Activated naive CD8-positive, alpha-beta T cell treated with anti-CD3 and anti-CD28 coated beads, Interleukin-2, amount 50 U/mL, for 16 hours (primary cell): ENCODE measurements around the gene COL6A3.
"Not testable (repeated sequence)": the region's sequence is repeated elsewhere in the genome, so short reads cannot be mapped to it uniquely, and the experiment has no call there.

Experiments
- DNase-seq: peaks from one replicate; pipeline ENCODE4 v3.0.0-alpha.2; 2020; ENCODE audit warnings: low read depth, low spot score

The COL6A3 gene

GRCh38 chr2:237319086-237319820, 94.7 kb downstream of the COL6A3 start:
- no peak for DNase-seq

DNA sequence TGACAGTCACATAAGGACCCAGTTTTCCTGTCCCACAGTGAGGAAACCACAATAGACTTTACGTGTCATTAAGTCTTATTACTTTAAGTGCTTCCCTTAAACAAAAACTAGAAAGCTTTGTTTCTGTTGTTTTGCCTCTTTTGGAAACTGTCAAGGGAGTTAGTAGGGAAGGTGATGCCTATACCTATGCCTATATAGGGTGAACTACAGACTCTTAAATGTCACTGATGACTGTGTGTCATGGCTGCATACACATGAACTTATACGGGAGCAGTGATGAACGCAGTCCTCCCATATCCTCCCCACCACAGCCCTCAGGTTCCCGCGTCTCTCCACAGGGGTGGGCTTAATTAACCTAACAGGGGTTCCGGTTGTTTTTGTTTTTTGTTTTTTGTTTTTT, 97.6 kb downstream of the COL6A3 start:
- DNase-seq, result no peak

- DNase-seq, result no peak
Measured at GRCh38 chr2:237315829-237316225, 98.1 kb downstream of the COL6A3 start.

GRCh38 chr2:237315170-237315828, 98.7 kb downstream of the COL6A3 start:
- DNase-seq, result no peak

DNA sequence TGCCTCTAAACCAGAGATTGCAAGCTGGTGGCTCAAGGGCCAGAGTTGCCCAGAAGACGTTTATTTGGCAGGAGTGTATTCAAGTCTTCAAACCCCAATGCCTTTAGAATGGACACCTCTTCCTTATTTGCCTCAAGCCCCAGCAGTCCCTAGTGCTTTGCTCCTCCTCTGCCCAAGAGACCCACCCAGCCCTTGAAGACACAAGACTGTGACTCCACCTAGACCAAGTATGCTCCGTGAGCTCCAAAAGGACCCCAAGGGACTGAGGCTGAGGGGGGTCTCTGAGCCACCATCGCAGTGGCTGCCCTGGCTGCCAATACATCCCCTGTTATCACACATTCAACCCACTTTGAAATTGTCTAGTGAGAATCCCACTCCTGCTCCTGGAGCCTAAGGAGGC, 99.3 kb downstream of the COL6A3 start:
- DNase-seq, result no peak

GRCh38 chr2:237314198-237314597, 99.8 kb downstream of the COL6A3 start:
- no peak for DNase-seq

GRCh38 chr2:237312021-237312755, 101.8 kb downstream of the COL6A3 start:
- no peak for DNase-seq

DNA sequence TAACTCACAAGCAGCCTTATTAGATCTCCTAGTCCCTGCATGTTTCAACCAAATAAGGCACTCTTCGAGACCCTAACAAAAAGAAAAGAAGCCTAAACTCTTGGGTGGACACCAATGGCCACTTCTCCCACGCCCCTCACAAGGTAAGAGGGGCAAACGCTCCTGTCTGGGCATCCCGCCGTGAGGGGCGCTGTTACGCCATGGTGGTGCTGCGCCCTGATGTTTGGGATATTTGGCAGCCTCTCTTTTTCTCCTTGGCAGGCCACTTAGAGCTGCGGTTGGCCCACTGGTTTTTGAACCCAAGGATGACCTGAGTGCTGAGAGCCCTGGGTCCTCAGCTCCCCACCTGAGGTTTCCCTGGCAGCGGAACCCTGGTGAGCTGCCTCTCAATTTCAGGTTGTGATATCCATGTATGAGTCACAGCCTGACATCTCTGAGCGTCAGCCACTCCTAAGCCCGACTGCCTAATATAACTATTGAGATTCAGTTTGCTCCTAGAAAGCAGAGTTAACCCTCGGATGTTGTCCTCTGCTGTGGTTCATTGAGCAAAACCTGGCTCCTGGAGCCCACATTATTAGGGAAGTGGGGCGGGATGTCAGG, 103.3 kb downstream of the COL6A3 start:
- no peak for DNase-seq

- DNase-seq, result no peak
Measured at GRCh38 chr2:237309416-237309815, 104.5 kb downstream of the COL6A3 start.

DNA sequence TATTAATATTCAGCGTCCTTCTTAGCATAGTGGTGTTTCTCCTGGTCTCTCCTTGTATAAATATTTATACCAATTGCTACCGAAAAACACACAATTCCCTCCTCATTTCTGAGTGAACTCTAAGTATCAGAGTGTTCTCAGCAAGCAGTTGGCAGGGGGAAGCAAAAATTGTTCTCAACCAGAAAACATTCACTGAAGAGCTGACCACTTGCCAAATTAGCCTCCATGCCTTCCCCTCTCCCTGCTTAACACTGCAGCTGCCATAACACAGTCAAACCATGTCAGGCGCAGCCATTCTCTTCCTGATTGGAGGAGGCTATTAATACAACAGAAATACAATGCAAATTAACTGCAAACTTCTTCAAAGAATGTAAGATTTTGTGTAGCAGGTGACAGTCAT, 105.0 kb downstream of the COL6A3 start:
- no peak for DNase-seq

DNA sequence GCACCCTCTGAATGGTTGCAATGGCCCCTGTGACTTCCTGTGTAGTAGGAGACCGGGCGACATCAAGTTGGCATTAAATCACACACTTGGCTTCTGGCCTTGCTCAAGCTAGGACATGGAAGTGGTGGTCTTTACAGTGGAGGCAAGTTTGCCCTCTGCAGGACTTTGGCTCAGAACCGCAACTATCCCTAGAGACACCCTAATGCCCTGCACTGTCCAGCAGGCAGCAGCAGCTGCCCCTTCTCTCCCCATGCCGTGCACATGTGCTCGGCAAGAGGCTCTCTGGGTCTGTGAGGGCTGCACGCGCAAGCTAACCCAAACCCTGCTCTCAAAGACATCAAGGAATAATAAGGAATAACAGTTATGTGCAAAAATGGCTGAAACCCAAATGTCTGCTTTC, 106.5 kb downstream of the COL6A3 start:
- DNase-seq, result no peak

GRCh38 chr2:237306787-237307170, 107.2 kb downstream of the COL6A3 start:
- DNase-seq, result no peak

DNA sequence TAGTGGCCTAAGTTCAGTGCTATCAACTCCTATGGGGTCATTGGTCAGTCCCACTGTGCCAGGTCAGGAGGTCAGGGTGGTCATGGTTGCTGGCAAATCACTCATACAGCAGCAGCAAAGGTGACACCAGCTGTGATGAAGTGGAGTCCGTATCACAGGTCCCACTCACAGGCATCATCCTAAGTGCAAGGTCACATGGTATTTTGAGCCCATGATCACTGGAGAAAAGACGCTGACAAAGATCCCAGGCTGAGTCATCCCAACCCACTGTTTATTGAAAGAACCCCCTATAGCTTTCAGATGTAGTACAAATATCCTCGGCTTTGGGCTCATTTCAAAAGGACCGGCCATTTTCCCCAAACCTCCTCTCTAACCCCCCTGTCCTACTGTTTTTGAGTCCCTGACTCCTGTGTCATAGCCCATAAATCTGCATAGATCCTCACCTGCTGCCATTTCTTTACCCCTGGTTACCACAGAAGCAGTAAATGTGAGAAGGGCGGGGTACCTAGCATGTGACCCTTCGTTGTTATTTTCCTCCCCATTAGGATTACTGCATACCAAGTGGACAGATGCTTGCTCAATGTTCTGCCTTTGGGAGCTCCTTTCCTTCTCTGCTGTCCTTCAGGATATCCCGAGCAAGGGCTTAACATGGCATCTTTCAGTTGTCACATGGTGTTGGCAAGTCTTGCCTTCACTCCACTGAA, 107.7 kb downstream of the COL6A3 start:
- DNase-seq, result no peak

DNA sequence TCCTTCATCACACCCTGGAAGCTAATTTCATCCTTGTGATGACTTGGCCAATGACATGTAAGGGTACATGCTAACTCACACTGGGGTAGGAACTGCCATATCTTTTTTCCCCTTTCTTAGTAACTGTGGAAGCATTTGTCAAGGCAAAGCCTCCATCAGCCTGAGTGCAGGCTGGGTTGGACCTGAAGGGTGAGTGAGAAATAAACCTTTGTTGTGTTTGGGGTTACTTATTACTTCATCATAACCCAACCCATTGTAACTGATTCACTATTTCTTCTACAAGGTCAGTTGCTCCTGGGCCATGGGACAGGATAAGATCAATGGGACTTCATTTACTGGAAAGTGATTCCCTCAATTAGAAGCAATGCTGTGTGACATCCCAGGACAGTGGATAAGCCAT, 108.4 kb downstream of the COL6A3 start:
- DNase-seq, result no peak

GRCh38 chr2:237304763-237305514, 109.0 kb downstream of the COL6A3 start:
- no peak for DNase-seq

- not testable (repeated sequence) for DNase-seq
Measured at GRCh38 chr2:237303244-237303643, 110.7 kb downstream of the COL6A3 start.

- no peak for DNase-seq
Measured at GRCh38 chr2:237301595-237301994, 112.4 kb downstream of the COL6A3 start.

GRCh38 chr2:237300739-237301138, 113.2 kb downstream of the COL6A3 start:
- no peak for DNase-seq

DNA sequence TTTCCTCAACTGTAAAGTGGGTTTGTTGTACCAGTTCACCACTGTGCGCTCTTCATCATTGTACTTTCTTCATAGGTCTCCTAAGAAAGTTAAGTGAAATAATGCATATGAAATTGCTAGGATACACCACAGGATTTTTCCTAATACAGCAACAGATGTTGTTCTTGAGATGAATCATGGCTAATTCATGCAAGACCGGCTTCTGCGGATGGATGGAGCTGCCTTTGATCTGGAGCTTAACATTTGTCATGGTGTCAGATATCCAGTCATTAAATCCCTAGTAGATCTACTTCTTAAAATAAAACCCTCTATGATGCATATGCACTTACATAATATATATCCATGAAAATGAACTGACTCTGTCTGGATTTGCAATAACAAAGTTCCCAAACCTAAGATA, 114.1 kb downstream of the COL6A3 start:
- DNase-seq, result no peak

- no peak for DNase-seq
Measured at GRCh38 chr2:237298151-237299118, 115.5 kb downstream of the COL6A3 start.
